MM.1S (cell line): ENCODE measurements around the gene AXIN2.

Experiments used
- CTCF ChIP-seq: fragments of 300-600 bp; sonication (generic); IDR thresholded peaks from 2 replicates; pipeline ENCODE4 v1.5.1; 2016; ENCODE audit warnings: antibody characterized with exemption, low read length, mixed read lengths
- EZH2 ChIP-seq: fragments of 300-600 bp; sonication (generic); optimal IDR thresholded peaks from 2 replicates; pipeline ENCODE3; 2017; ENCODE audit warnings: low read depth, mild to moderate bottlenecking, antibody characterized with exemption, low read length, mixed read lengths
- EZH2phosphoT487 ChIP-seq: fragments of 300-600 bp; sonication (generic); IDR thresholded peaks from 2 replicates; pipeline ENCODE4 v1.6.1; 2018; ENCODE audit warnings: antibody characterized with exemption, low read length

- no peak for TF ChIP-seq EZH2
- no peak for TF ChIP-seq CTCF
- no peak for TF ChIP-seq EZH2phosphoT487
Observed at GRCh38 chr17:65529040-65529633, 32.3 kb downstream of the AXIN2 start.
